ENCODE results near the gene FOXF2. TPM values are rescaled to one million over a fixed set of nuclear protein-coding genes. Genes with fewer than 3 reads are reported as not detected.

FOXF2 gene
- total RNA-seq (2022): 8.0 and 10.0 TPM in 2 replicates
- percentile 50 among the genes with signal in this experiment for Bru-seq, nascent RNA
- percentile 56 among the genes with signal in this experiment for BruChase-seq, experiment 1, labeled RNA remaining after a 6-hour chase
- BruChase-seq, experiment 2, labeled RNA remaining after a 2-hour chase: percentile 55 among the genes with signal in this experiment
- long read RNA-seq, transcript FOXF2-202 (2 exons, 2,451 nt): major isoform, 25 of 32 reads
- long read RNA-seq, partial matches to known transcripts: 0 of 32 reads
- long read RNA-seq, other reads (novel, unspliced or antisense): 7 of 32 reads

GRCh38 chr6:1389369-1390132 lies at the start of gene FOXF2:
Gene FOXF2, plus strand, starts transcription at chr6:1389576. Its CDS starts 372 bp downstream, at chr6:1389948.
- peak; percentile 26 for DNase-seq (ENCODE audit: unreplicated experiment)
- CTCF ChIA-PET: interaction anchor here (0.7 to 3.0 kb wide), 4 partner anchors 23 to 1159 kb away, joined by 3 to 12 read pairs (median 3); no protein-coding TSS in a partner anchor
- BruUV-seq (replicated peaks): no TSS peak
- no peaks in the 10 kb centered on the region for H3K9me3 Mint-ChIP-seq (ENCODE audit: unreplicated experiment)
- POLR2A ChIA-PET: interaction anchor here (0.7 to 1.5 kb wide), 4 partner anchors 35 to 698 kb away, joined by 3 to 4 read pairs (median 3); no protein-coding TSS in a partner anchor
- no peak within 1 kb of the TSS for H3K27ac Mint-ChIP-seq (ENCODE audit: low read depth, unreplicated experiment)
- no peak for TF ChIP-seq CTCF (IDR thresholded peaks at IDR 0.05; ENCODE audit: unreplicated experiment)
- intact Hi-C loops (cut with micrococcal nuclease): loop anchor here (2.0 kb wide), 1 partner anchor 667 kb away; no protein-coding TSS in a partner anchor
- peak within 1 kb of the TSS; percentile 80 for H3K4me3 Mint-ChIP-seq (ENCODE audit: unreplicated experiment)
- H3K4me1 Mint-ChIP-seq (ENCODE audit: insufficient read depth, unreplicated experiment): peaks cover 12% of the 10 kb centered on the region
- H3K36me3 Mint-ChIP-seq (ENCODE audit: insufficient read depth, unreplicated experiment): peaks cover 8% of the 10 kb centered on the region
- no peaks in the 10 kb centered on the region for H3K27me3 Mint-ChIP-seq (ENCODE audit: insufficient read depth, unreplicated experiment)

GRCh38 chr6:1346101-1346500 lies 43.3 kb upstream of the FOXF2 start:
- Mint-ChIP-seq H3K9me3 (ENCODE audit: unreplicated experiment) (peaks cover 16% of the 10 kb centered on the region), H3K36me3 (ENCODE audit: insufficient read depth, unreplicated experiment) (no peaks in the 10 kb centered on the region), H3K27me3 (ENCODE audit: insufficient read depth, unreplicated experiment) (no peaks in the 10 kb centered on the region), H3K4me1 (ENCODE audit: insufficient read depth, unreplicated experiment) (peaks cover 13% of the 10 kb centered on the region), H3K27ac (ENCODE audit: low read depth, unreplicated experiment) (no peak overlapping the region), H3K4me3 (ENCODE audit: unreplicated experiment) (no peak overlapping the region)
- TF ChIP-seq CTCF (IDR thresholded peaks at IDR 0.05; ENCODE audit: unreplicated experiment): no peak
- DNase-seq (ENCODE audit: unreplicated experiment): peak; percentile 43
- ChIA-PET POLR2A (interaction anchor here (1.1 kb wide), 1 partner anchor 753 kb away, joined by 3 read pairs; no protein-coding TSS in a partner anchor), CTCF (interaction anchor here (1.2 to 3.0 kb wide), 2 partner anchors 10 to 548 kb away, joined by 5 to 22 read pairs; no protein-coding TSS in a partner anchor)
- intact Hi-C loops (cut with micrococcal nuclease): no loop called here
- no TSS peak for BruUV-seq (replicated peaks)

- ChIA-PET POLR2A (interaction anchor here (1.1 kb wide), 1 partner anchor 753 kb away, joined by 3 read pairs; no protein-coding TSS in a partner anchor), CTCF (interaction anchor here (0.7 to 3.0 kb wide), 4 partner anchors 10 to 624 kb away, joined by 3 to 22 read pairs (median 4); no protein-coding TSS in a partner anchor)
- Mint-ChIP-seq H3K27me3 (ENCODE audit: insufficient read depth, unreplicated experiment) (no peaks in the 10 kb centered on the region), H3K4me3 (ENCODE audit: unreplicated experiment) (no peak overlapping the region), H3K4me1 (ENCODE audit: insufficient read depth, unreplicated experiment) (peaks cover 13% of the 10 kb centered on the region), H3K9me3 (ENCODE audit: unreplicated experiment) (peaks cover 16% of the 10 kb centered on the region), H3K36me3 (ENCODE audit: insufficient read depth, unreplicated experiment) (no peaks in the 10 kb centered on the region), H3K27ac (ENCODE audit: low read depth, unreplicated experiment) (no peak overlapping the region)
- no peak for TF ChIP-seq CTCF (IDR thresholded peaks at IDR 0.05; ENCODE audit: unreplicated experiment)
- BruUV-seq (replicated peaks): no TSS peak
- DNase-seq (ENCODE audit: unreplicated experiment): no peak
- intact Hi-C loops (cut with micrococcal nuclease): no loop called here
These were observed 42.8 kb upstream of the FOXF2 start for GRCh38 chr6:1346558-1347091.

All from MCF 10A (cell line).